NCI-H1694 (cell line): ENCODE results near the gene TRIM71.
"Not testable (repeated sequence)": the region's sequence is repeated elsewhere in the genome, so short reads cannot be mapped to it uniquely, and the experiment has no call there.

Experiments used
- DNase-seq: peaks from one replicate; lab custom pipeline; 2025; lab: John Stamatoyannopoulos, UW

TRIM71 gene

GRCh38 chr3:32934150-32934742 lies 116.4 kb downstream of the TRIM71 start:
- no peak for DNase-seq

- no peak for DNase-seq
Measured at GRCh38 chr3:32937331-32937730, 119.5 kb downstream of the TRIM71 start.

- DNase-seq: not testable (repeated sequence)
Measured at GRCh38 chr3:32939531-32940284, 121.9 kb downstream of the TRIM71 start.

GRCh38 chr3:32940726-32941125 lies 122.9 kb downstream of the TRIM71 start:
- no peak for DNase-seq

- DNase-seq: no peak
Measured at GRCh38 chr3:32945136-32945535, 127.3 kb downstream of the TRIM71 start.

- DNase-seq: not testable (repeated sequence)
Measured at GRCh38 chr3:32945598-32945997, 127.8 kb downstream of the TRIM71 start.

GRCh38 chr3:32946973-32947788 lies 129.4 kb downstream of the TRIM71 start:
- DNase-seq: no peak
